HG03469 (cell line): Measurements from ENCODE around the gene CLVS2.

Source experiments
- ATAC-seq: cut with Tn5 transposase; IDR thresholded peaks from one replicate; pipeline ENCODE4 v1.9.1; 2021; ENCODE audit warnings: mild to moderate bottlenecking, moderate library complexity, moderate number of reproducible peaks; ENCODE audit not compliant: unreplicated experiment

The CLVS2 gene

DNA sequence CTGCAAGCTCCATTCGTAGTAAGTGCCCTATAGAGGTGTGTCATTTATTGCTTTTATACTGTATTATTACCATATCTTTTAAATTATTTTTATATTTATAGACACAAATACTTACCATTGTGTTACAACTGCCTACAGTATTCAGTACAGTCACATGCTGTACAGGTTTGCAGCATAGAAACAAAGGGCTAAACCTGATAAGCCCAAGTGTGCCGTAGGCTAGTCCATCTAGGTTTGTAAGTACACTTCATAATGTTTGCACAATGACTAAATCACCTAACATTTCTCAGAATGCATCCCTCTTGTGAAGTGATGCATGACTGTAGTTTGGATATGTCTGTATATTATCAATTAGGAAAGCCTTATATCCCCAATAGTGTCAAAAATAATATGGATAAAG is 122.8 kb downstream of the CLVS2 start:
- no peak for ATAC-seq
